AG10803 (cell line): ENCODE measurements around the gene UCHL5.

ENCODE experiments used
- DNase-seq: peaks from one replicate; pipeline ENCODE4 v3.0.0; 2010; ENCODE audit warnings: low read depth
- H3K4me3 ChIP-seq: 2 replicates; pipeline ENCODE4 v1.5.1; 2011; ENCODE audit warnings: mild to moderate bottlenecking, low read length, control low read depth
- TF ChIP-seq, protein P1 (sequence below): conservative IDR thresholded peaks from 2 replicates; pipeline ENCODE4 v1.5.1; 2011; ENCODE audit warnings: mild to moderate bottlenecking, low read length, control low read depth, inconsistent platforms

Gene UCHL5

DNA sequence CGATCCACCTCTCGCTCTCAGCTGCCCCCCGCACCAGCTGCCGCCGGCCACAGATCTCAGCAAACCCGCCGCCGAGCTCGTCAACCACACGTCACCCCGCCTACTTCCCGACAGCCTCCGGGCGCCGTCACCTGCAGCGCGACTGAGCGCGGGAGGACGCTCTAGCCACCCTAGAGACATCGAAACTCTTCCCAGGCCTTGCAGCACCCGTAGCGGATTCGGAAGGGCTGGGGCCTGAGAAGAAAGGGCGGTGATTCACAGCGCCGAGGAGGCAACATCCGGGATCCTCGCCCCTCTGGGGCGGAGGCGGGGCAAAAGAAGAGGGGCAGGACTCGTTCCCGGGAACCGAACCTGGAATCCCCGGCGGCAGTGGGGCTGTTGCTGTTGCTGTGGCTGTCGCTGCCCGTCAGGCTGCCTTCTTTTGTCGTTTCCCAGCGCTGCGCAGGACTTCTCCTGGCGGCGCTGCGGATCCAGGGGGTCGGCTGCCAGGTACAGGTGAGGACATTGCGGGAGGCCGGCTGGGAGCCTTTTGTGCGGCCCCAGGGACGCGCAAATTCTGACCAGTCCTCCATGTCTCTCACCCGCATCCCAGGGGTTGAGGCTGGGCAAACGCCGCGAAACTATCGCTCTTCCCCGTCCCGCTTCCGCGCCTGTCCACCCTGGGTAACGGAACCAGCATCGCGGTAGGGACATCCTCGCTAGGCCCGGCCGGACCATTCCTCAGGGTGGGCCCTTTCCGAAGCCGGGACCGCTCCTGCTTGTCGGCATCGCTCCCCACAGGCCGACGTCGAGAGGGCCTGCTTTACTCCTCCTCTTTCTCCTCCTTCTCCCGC is at the start of gene UCHL5, which contains the start of gene RO60:
UCHL5 (minus strand) TSS at position 79 of the 833 bp plus-strand sequence. CDS start 100 bp downstream, outside the sequence.
RO60 (plus strand) TSS at position 331 of the 833 bp plus-strand sequence. CDS start 9,443 bp downstream, outside the sequence.
- H3K4me3 ChIP-seq: peak within 1 kb of the TSS; percentile 93
- TF ChIP-seq, protein P1, sequence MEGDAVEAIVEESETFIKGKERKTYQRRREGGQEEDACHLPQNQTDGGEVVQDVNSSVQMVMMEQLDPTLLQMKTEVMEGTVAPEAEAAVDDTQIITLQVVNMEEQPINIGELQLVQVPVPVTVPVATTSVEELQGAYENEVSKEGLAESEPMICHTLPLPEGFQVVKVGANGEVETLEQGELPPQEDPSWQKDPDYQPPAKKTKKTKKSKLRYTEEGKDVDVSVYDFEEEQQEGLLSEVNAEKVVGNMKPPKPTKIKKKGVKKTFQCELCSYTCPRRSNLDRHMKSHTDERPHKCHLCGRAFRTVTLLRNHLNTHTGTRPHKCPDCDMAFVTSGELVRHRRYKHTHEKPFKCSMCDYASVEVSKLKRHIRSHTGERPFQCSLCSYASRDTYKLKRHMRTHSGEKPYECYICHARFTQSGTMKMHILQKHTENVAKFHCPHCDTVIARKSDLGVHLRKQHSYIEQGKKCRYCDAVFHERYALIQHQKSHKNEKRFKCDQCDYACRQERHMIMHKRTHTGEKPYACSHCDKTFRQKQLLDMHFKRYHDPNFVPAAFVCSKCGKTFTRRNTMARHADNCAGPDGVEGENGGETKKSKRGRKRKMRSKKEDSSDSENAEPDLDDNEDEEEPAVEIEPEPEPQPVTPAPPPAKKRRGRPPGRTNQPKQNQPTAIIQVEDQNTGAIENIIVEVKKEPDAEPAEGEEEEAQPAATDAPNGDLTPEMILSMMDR: no peak
- peak; percentile 97 for DNase-seq

GRCh38 chr1:193108471-193108870 is 49.3 kb upstream of the UCHL5 start:
- TF ChIP-seq, protein P1: no peak
- no peak overlapping the region for H3K4me3 ChIP-seq
- DNase-seq: no peak

DNA sequence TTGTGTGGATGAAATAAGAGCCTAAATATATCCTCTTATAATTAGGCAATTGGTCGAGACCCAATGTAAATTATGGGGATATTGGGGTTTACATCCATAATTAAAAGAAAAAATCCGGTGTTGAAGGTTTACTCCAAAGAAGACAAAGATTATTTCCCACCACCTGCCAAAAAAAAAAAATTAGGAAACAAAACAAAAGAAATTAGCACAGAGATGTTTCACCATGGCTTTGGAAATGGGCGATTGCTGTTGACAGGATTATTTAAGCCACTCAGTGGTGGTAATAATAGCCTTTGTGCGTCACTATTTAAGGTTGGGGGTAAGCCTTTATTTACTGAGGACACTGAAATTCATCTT is 46.6 kb upstream of the UCHL5 start:
- no peak for DNase-seq
- peak overlapping the region; percentile 77 for H3K4me3 ChIP-seq
- TF ChIP-seq, protein P1: no peak

GRCh38 chr1:193104907-193105820 is 46.0 kb upstream of the UCHL5 start, which contains the start of gene GLRX2:
GLRX2 (minus strand) TSS chr1:193105414; CDS start chr1:193105382, 32 bp downstream.
- TF ChIP-seq, protein P1: no peak
- DNase-seq: peak; percentile 83

DNA sequence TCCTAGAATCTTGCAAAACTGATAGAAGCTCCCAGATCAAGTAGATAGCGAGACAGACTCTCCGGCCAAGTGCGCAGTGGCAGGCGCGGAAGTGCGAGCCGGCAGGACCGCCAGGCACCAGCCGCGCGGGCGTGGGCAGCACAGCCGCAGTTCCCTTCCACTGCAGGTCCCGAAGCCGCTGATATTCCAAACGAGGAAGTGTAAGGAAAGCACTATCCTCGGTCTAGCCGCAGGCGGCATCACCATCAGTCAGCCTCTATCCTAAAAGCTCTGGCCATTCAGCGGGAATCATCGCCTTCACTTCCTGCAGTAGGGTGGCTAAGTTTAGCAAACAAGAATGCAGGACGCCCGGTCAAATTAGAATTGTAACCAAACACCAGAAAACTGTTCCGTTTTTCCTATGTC is 45.3 kb upstream of the UCHL5 start:
- TF ChIP-seq, protein P1: no peak; the same call in 1 of the 2 replicates
- peak overlapping the region; percentile 77 for H3K4me3 ChIP-seq
- peak; percentile 55 for DNase-seq

More at GRCh38 chr1:193104907-193105820, 46.0 kb upstream of the UCHL5 start, which contains the start of gene GLRX2:
- H3K4me3 ChIP-seq: peak within 1 kb of the TSS; percentile 77

DNA sequence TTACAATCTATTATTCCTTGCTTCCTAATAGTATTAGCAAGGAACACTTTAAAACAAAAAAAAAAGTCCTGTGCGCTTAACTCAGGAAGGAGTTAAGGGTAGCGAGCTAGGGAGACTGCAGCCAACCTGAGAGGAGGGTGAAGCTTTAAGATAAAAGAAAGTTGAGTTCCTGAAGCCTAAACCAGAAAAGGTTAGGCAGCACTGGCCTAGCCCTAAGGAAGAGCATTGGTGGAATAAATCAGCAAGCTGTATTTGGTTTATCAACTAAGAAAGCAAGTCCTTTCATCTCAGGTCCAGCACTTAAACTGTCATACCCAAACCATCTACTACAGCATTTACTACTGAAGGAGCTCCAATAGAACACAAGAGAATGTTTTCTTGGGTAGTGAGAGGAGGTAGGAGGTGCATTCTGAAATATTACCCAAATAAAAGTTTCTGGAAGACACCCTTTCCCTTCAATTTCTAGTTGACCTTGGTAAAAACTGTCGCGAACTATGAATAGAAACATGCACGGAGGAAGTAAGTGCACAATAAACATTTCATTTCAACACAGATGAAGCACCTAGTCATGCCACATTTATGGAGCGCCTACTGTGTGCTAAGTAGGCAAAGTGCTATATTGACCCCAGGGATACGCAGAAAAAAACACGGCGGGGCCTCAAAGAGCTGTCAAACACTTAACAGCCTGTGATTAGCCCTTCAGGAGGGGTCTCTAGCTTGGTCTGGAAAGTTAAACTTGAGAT is 44.8 kb upstream of the UCHL5 start:
- H3K4me3 ChIP-seq: peak overlapping the region; percentile 77
- DNase-seq: no peak
- TF ChIP-seq, protein P1: no peak
